Mesenchymal stem cell (in vitro differentiated cells and primary cell): ENCODE measurements around the gene DGCR2.

Experiments
- DNase-seq: peaks from one replicate; pipeline ENCODE4 v3.0.0-alpha.2; 2013
- H2AFZ ChIP-seq: one replicate; pipeline ENCODE4 v1.6.1; 2013; ENCODE audit warnings: low read depth, mild to moderate bottlenecking, control low read depth, inconsistent platforms, low read length, moderate library complexity
- H2AK5ac ChIP-seq: 2 replicates; pipeline ENCODE4 v1.6.1; 2013; ENCODE audit warnings: low read length, moderate library complexity, mild to moderate bottlenecking, inconsistent platforms; ENCODE audit not compliant: severe bottlenecking
- H2BK120ac ChIP-seq: one replicate; pipeline ENCODE4 v1.6.1; 2013; ENCODE audit warnings: low read depth, mild to moderate bottlenecking, inconsistent platforms, low read length, moderate library complexity
- H2BK12ac ChIP-seq, 2 experiments: one replicate each; pipeline ENCODE4 v1.6.1; 2013; ENCODE audit warnings: inconsistent platforms in 2 of 2, low read length in 2 of 2, mild to moderate bottlenecking in 2 of 2, moderate library complexity in 2 of 2, control low read depth in 1 of 2
- H2BK15ac ChIP-seq: one replicate; pipeline ENCODE4 v1.6.1; 2013; ENCODE audit warnings: mild to moderate bottlenecking, low read depth, inconsistent platforms; ENCODE audit not compliant: poor library complexity, severe bottlenecking
- H2BK5ac ChIP-seq: 2 replicates; pipeline ENCODE4 v1.6.1; 2013; ENCODE audit warnings: low read depth, mild to moderate bottlenecking, low read length, control low read depth, inconsistent platforms; ENCODE audit not compliant: poor library complexity, severe bottlenecking
- H3K14ac ChIP-seq, 2 experiments: one replicate each; pipeline ENCODE4 v1.6.1; 2013; ENCODE audit warnings: inconsistent platforms in 2 of 2, low read length in 2 of 2, control low read depth in 1 of 2, mild to moderate bottlenecking in 1 of 2, moderate library complexity in 1 of 2
- H3K18ac ChIP-seq, 2 experiments: one replicate each; pipeline ENCODE4 v1.6.1; 2013; ENCODE audit warnings: inconsistent platforms in 2 of 2, low read length in 2 of 2, control low read depth in 1 of 2, low read depth in 1 of 2, mild to moderate bottlenecking in 1 of 2
- H3K23ac ChIP-seq, 2 experiments: one replicate each; pipeline ENCODE4 v1.6.1; 2013; ENCODE audit warnings: inconsistent platforms in 2 of 2, low read length in 2 of 2, mild to moderate bottlenecking in 2 of 2, moderate library complexity in 2 of 2, control low read depth in 1 of 2
- H3K27ac ChIP-seq: 2 replicates; pipeline ENCODE4 v1.5.1; 2013; ENCODE audit warnings: mild to moderate bottlenecking, moderate library complexity, low read length, control low read depth, inconsistent platforms; ENCODE audit not compliant: poor library complexity, severe bottlenecking
- H3K27me3 ChIP-seq, 2 experiments: 2 replicates each; pipeline versions ENCODE4 v1.6.1 to v1.7.0; 2013; ENCODE audit warnings: low read length in 2 of 2, mild to moderate bottlenecking in 2 of 2, moderate library complexity in 2 of 2, control low read depth in 1 of 2, inconsistent platforms in 1 of 2; ENCODE audit not compliant: control insufficient read depth in 1 of 2, insufficient read depth in 1 of 2
- H3K36me3 ChIP-seq, 2 experiments: 2 replicates each; pipeline versions ENCODE4 v1.6.1 to v1.7.0; 2013; ENCODE audit warnings: low read length in 2 of 2, control low read depth in 1 of 2, inconsistent platforms in 1 of 2, low read depth in 1 of 2, mild to moderate bottlenecking in 1 of 2; ENCODE audit not compliant: insufficient read depth in 2 of 2, control insufficient read depth in 1 of 2
- H3K4ac ChIP-seq, 2 experiments: one replicate each; pipeline ENCODE4 v1.6.1; 2013; ENCODE audit warnings: inconsistent platforms in 2 of 2, low read length in 2 of 2, mild to moderate bottlenecking in 2 of 2, moderate library complexity in 2 of 2, control low read depth in 1 of 2, low read depth in 1 of 2
- H3K4me1 ChIP-seq: 2 replicates; pipeline ENCODE4 v1.6.1; 2013; ENCODE audit warnings: low read depth, low read length, control low read depth; ENCODE audit not compliant: control insufficient read depth, insufficient read depth
- H3K4me2 ChIP-seq: 2 replicates; pipeline ENCODE4 v1.6.1; 2013; ENCODE audit warnings: low read length, mild to moderate bottlenecking, inconsistent platforms; ENCODE audit not compliant: poor library complexity, severe bottlenecking
- H3K4me3 ChIP-seq, 2 experiments: 2 replicates each; pipeline versions ENCODE4 v1.5.1 to v1.7.0; 2013; ENCODE audit warnings: low read length in 2 of 2, mild to moderate bottlenecking in 2 of 2, control low read depth in 1 of 2, low read depth in 1 of 2; ENCODE audit not compliant: insufficient read depth in 1 of 2
- H3K79me1 ChIP-seq: replicated peaks from 2 replicates; pipeline ENCODE4 v1.6.1; 2013; ENCODE audit warnings: mild to moderate bottlenecking, control low read depth, low read length, inconsistent platforms; ENCODE audit not compliant: poor library complexity, severe bottlenecking
- H3K9ac ChIP-seq: 2 replicates; pipeline ENCODE4 v1.7.0; 2013; ENCODE audit warnings: mild to moderate bottlenecking, low read length, moderate library complexity
- H3K9me3 ChIP-seq: 2 replicates; pipeline ENCODE4 v1.7.0; 2013; ENCODE audit warnings: mild to moderate bottlenecking, low read length; ENCODE audit not compliant: control insufficient read depth
- H4K8ac ChIP-seq: one replicate; pipeline ENCODE4 v1.6.1; 2013; ENCODE audit warnings: inconsistent platforms, mild to moderate bottlenecking, low read length, moderate library complexity
- H4K91ac ChIP-seq: one replicate; pipeline ENCODE4 v1.6.1; 2013; ENCODE audit warnings: mild to moderate bottlenecking, low read length, inconsistent platforms
- WGBS: methylation state at CpG from one replicate; pipeline ENCODE4 v1.1.7; 2013; ENCODE audit warnings: mixed read lengths; 5-methylcytosine and 5-hydroxymethylcytosine counted together

The DGCR2 gene

GRCh38 chr22:19011075-19011474, 111.1 kb downstream of the DGCR2 start:
- Histone ChIP-seq H3K18ac (no peak overlapping the region), H3K4me3 (no peak overlapping the region), H3K23ac (no peak overlapping the region), H3K14ac (no peak overlapping the region), H3K4me1 (peaks cover 4% of the 10 kb centered on the region), H2AFZ (no peak overlapping the region), H2BK120ac (no peak overlapping the region), H2AK5ac (no peak overlapping the region), H3K36me3 (no peaks in the 10 kb centered on the region), H4K91ac (no peak overlapping the region), H3K9ac (no peak overlapping the region), H3K9me3 (no peaks in the 10 kb centered on the region), H3K4ac (no peak overlapping the region), H3K4me2 (no peak overlapping the region), H2BK15ac (no peak overlapping the region), H3K27me3 (peaks cover 3 to 12% of the 10 kb centered on the region in 2 experiments), H3K27ac (no peak overlapping the region), H2BK12ac (no peak overlapping the region), H2BK5ac (no peak overlapping the region), H4K8ac (no peak overlapping the region), H3K79me1 (no peaks in the 10 kb centered on the region)
- no CpG with 5 or more reads among the region's 2 CpGs for WGBS
- DNase-seq: no peak

- no peak overlapping the region for H3K4ac ChIP-seq
- no peak overlapping the region for H2AK5ac ChIP-seq
- no peak overlapping the region for H3K14ac ChIP-seq
- no peak overlapping the region for H2AFZ ChIP-seq
- H3K27me3 ChIP-seq: peaks cover 16 to 50% of the 10 kb centered on the region in 2 experiments
- no peak overlapping the region for H3K18ac ChIP-seq
- H2BK15ac ChIP-seq: no peak overlapping the region
- 100% methylated on average over 1 of the region's 3 CpGs for WGBS
- H3K4me2 ChIP-seq: no peak overlapping the region
- no peak overlapping the region for H4K91ac ChIP-seq
- no peak overlapping the region for H4K8ac ChIP-seq
- no peak overlapping the region for H2BK120ac ChIP-seq
- no peaks in the 10 kb centered on the region for H3K36me3 ChIP-seq
- no peak overlapping the region for H3K23ac ChIP-seq
- no peaks in the 10 kb centered on the region for H3K9me3 ChIP-seq
- H2BK5ac ChIP-seq: no peak overlapping the region
- H3K79me1 ChIP-seq: no peaks in the 10 kb centered on the region
- no peak overlapping the region for H3K9ac ChIP-seq
- no peak overlapping the region for H3K4me3 ChIP-seq
- no peak overlapping the region for H2BK12ac ChIP-seq
- no peaks in the 10 kb centered on the region for H3K4me1 ChIP-seq
- no peak for DNase-seq
- no peak overlapping the region for H3K27ac ChIP-seq
These were observed 116.3 kb downstream of the DGCR2 start for GRCh38 chr22:19005905-19006304.

GRCh38 chr22:19004471-19004870, 117.7 kb downstream of the DGCR2 start:
- Histone ChIP-seq H4K8ac (no peak overlapping the region), H3K27me3 (peaks cover 16 to 54% of the 10 kb centered on the region in 2 experiments), H2AK5ac (no peak overlapping the region), H3K23ac (no peak overlapping the region), H3K18ac (no peak overlapping the region), H3K27ac (no peak overlapping the region), H3K79me1 (no peaks in the 10 kb centered on the region), H2BK5ac (no peak overlapping the region), H2BK12ac (no peak overlapping the region), H3K9me3 (no peaks in the 10 kb centered on the region), H3K36me3 (no peaks in the 10 kb centered on the region), H3K9ac (no peak overlapping the region), H3K14ac (no peak overlapping the region), H3K4ac (no peak overlapping the region), H2AFZ (no peak overlapping the region), H3K4me3 (no peak overlapping the region), H4K91ac (no peak overlapping the region), H3K4me1 (no peaks in the 10 kb centered on the region), H3K4me2 (no peak overlapping the region), H2BK15ac (no peak overlapping the region), H2BK120ac (no peak overlapping the region)
- WGBS: 81% methylated on average over 3 of the region's 4 CpGs
- no peak for DNase-seq

DNA sequence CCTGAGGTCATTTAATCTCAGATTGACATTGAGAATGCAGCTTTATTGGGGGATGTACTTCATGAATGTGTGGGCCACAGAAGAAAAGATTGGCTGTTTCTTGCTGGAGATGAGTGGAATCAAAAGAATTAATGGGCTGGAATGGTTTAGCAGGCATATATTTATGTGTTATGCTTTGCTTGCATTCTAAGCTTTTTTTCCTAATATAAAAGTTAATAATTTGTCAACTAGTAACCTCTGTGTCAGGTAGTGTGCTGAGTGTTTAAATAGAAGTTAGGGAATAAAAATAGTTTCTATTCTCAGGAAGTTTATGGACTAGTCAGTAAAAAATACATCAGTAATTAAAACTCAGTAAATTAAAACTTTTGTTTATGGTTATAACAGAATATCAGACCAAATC, 118.7 kb downstream of the DGCR2 start:
- no peak overlapping the region for H3K4me3 ChIP-seq
- H4K8ac ChIP-seq: no peak overlapping the region
- H3K4me1 ChIP-seq: no peaks in the 10 kb centered on the region
- H3K36me3 ChIP-seq: no peaks in the 10 kb centered on the region
- H2AK5ac ChIP-seq: no peak overlapping the region
- H2BK120ac ChIP-seq: no peak overlapping the region
- no peak overlapping the region for H3K27ac ChIP-seq
- no peak overlapping the region for H3K18ac ChIP-seq
- H3K79me1 ChIP-seq: no peaks in the 10 kb centered on the region
- no peak overlapping the region for H3K4me2 ChIP-seq
- H2AFZ ChIP-seq: no peak overlapping the region
- no peak for DNase-seq
- no peaks in the 10 kb centered on the region for H3K9me3 ChIP-seq
- H3K9ac ChIP-seq: no peak overlapping the region
- no peak overlapping the region for H2BK15ac ChIP-seq
- H2BK5ac ChIP-seq: no peak overlapping the region
- H2BK12ac ChIP-seq: no peak overlapping the region
- no peak overlapping the region for H3K14ac ChIP-seq
- no peak overlapping the region for H3K23ac ChIP-seq
- H4K91ac ChIP-seq: no peak overlapping the region
- H3K27me3 ChIP-seq: peaks cover 24 to 64% of the 10 kb centered on the region in 2 experiments
- H3K4ac ChIP-seq: no peak overlapping the region
